Measurements from ENCODE around the gene EFNB2. TPM values are rescaled to one million over a fixed set of nuclear protein-coding genes. Genes with fewer than 3 reads are reported as not detected.

Gene EFNB2
- polyA plus RNA-seq, 1 donor from 2014 or later: 53.1 TPM

DNA sequence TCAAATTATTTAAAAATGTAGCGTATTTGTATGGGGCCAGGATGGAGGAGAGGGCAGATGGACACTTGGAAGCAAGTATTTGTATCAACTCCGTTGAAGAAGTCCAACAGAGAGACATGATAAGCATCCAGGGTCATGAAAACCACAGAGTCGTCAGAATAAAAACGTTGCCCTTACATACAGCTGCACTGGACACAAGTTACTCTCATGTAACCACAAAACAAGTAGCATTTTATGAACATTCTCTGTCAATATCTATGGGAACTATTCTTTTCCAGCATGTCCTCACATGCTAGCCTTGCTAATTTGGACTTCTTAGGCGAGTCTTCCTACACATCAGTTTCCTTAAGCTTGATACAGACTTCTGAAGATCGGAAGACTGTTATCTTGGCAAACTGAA, 35.0 kb downstream of the EFNB2 start:
- H3K27ac ChIP-seq (ENCODE audit: low read length): no peak overlapping the region
- H3K4me2 ChIP-seq (ENCODE audit: low read length): no peak overlapping the region
- no peaks in the 10 kb centered on the region for H3K9me3 ChIP-seq (ENCODE audit: low read length)
- no peak overlapping the region for H3K4me3 ChIP-seq (ENCODE audit: low read length)
- no peak overlapping the region for H3K9ac ChIP-seq (ENCODE audit: low read length)
- H3K27me3 ChIP-seq (ENCODE audit: insufficient read depth, low read depth, low read length): no peaks in the 10 kb centered on the region
- peaks cover 4% of the 10 kb centered on the region for H3K36me3 ChIP-seq (ENCODE audit: insufficient read depth, low read length)
- peaks cover 99% of the 10 kb centered on the region for H3K79me2 ChIP-seq (replicated peaks; ENCODE audit: insufficient read depth, low read length)
- TF ChIP-seq TAF1 (IDR thresholded peaks at IDR 0.05; ENCODE audit: low read depth) (no peak), RAD21 (conservative IDR thresholded peaks at IDR 0.05) (no peak), EP300 (conservative IDR thresholded peaks at IDR 0.05; ENCODE audit: poor library complexity, severe bottlenecking) (no peak), SMC3 (conservative IDR thresholded peaks at IDR 0.05; ENCODE audit: poor library complexity) (no peak), MXI1 (conservative IDR thresholded peaks at IDR 0.05; ENCODE audit: poor library complexity, severe bottlenecking) (no peak), POLR2AphosphoS5 (IDR thresholded peaks at IDR 0.05) (no peak), EZH2 (IDR thresholded peaks at IDR 0.05; ENCODE audit: borderline replicate concordance, insufficient read depth, low read length, poor library complexity, severe bottlenecking) (no peak)
- TF ChIP-seq, protein P1, sequence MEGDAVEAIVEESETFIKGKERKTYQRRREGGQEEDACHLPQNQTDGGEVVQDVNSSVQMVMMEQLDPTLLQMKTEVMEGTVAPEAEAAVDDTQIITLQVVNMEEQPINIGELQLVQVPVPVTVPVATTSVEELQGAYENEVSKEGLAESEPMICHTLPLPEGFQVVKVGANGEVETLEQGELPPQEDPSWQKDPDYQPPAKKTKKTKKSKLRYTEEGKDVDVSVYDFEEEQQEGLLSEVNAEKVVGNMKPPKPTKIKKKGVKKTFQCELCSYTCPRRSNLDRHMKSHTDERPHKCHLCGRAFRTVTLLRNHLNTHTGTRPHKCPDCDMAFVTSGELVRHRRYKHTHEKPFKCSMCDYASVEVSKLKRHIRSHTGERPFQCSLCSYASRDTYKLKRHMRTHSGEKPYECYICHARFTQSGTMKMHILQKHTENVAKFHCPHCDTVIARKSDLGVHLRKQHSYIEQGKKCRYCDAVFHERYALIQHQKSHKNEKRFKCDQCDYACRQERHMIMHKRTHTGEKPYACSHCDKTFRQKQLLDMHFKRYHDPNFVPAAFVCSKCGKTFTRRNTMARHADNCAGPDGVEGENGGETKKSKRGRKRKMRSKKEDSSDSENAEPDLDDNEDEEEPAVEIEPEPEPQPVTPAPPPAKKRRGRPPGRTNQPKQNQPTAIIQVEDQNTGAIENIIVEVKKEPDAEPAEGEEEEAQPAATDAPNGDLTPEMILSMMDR (IDR thresholded peaks at IDR 0.05; ENCODE audit: poor library complexity, severe bottlenecking): no peak
- TF ChIP-seq, protein P2, sequence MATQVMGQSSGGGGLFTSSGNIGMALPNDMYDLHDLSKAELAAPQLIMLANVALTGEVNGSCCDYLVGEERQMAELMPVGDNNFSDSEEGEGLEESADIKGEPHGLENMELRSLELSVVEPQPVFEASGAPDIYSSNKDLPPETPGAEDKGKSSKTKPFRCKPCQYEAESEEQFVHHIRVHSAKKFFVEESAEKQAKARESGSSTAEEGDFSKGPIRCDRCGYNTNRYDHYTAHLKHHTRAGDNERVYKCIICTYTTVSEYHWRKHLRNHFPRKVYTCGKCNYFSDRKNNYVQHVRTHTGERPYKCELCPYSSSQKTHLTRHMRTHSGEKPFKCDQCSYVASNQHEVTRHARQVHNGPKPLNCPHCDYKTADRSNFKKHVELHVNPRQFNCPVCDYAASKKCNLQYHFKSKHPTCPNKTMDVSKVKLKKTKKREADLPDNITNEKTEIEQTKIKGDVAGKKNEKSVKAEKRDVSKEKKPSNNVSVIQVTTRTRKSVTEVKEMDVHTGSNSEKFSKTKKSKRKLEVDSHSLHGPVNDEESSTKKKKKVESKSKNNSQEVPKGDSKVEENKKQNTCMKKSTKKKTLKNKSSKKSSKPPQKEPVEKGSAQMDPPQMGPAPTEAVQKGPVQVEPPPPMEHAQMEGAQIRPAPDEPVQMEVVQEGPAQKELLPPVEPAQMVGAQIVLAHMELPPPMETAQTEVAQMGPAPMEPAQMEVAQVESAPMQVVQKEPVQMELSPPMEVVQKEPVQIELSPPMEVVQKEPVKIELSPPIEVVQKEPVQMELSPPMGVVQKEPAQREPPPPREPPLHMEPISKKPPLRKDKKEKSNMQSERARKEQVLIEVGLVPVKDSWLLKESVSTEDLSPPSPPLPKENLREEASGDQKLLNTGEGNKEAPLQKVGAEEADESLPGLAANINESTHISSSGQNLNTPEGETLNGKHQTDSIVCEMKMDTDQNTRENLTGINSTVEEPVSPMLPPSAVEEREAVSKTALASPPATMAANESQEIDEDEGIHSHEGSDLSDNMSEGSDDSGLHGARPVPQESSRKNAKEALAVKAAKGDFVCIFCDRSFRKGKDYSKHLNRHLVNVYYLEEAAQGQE (IDR thresholded peaks at IDR 0.05; ENCODE audit: borderline replicate concordance): no peak
- H3K9me2 ChIP-seq (ENCODE audit: insufficient read depth, low read length): no peaks in the 10 kb centered on the region
- H3F3A ChIP-seq (ENCODE audit: insufficient read depth, low read length, poor library complexity, severe bottlenecking): no peaks in the 10 kb centered on the region
- peaks cover 6% of the 10 kb centered on the region for H4K20me1 ChIP-seq (ENCODE audit: insufficient read depth)
- no peak overlapping the region for H2AFZ ChIP-seq (ENCODE audit: low read depth, low read length)

DNA sequence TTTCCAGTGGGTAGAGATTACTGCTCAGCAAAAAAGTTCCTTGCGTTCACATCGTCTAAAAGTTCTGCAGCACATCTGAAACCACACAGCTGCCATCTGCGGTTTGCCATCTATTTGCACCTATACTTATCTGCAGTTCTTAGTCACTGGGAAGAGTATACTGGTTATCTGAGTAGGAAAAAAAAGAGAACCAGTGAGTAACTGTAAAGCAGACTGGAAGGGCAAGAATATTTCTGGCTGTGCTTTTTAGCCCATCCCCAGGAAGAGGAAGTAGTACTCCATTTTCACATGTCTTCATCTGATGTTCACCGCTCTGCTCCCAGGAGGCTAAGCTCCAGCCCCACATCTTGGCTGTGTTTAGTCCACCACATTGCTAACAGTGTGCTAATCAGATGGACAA, 35.6 kb downstream of the EFNB2 start:
- no peak overlapping the region for H3K9ac ChIP-seq (ENCODE audit: low read length)
- H3K36me3 ChIP-seq (ENCODE audit: insufficient read depth, low read length): peaks cover 7% of the 10 kb centered on the region
- H3K27ac ChIP-seq (ENCODE audit: low read length): no peak overlapping the region
- peaks cover 6% of the 10 kb centered on the region for H4K20me1 ChIP-seq (ENCODE audit: insufficient read depth)
- TF ChIP-seq RAD21 (conservative IDR thresholded peaks at IDR 0.05) (no peak), MXI1 (conservative IDR thresholded peaks at IDR 0.05; ENCODE audit: poor library complexity, severe bottlenecking) (no peak)
- peaks cover 99% of the 10 kb centered on the region for H3K79me2 ChIP-seq (replicated peaks; ENCODE audit: insufficient read depth, low read length)
- H3K9me2 ChIP-seq (ENCODE audit: insufficient read depth, low read length): no peaks in the 10 kb centered on the region
- no peaks in the 10 kb centered on the region for H3K27me3 ChIP-seq (ENCODE audit: insufficient read depth, low read depth, low read length)
- no peak overlapping the region for H3K4me3 ChIP-seq (ENCODE audit: low read length)
- no peak overlapping the region for H2AFZ ChIP-seq (ENCODE audit: low read depth, low read length)
- peaks cover under 1% of the 10 kb centered on the region for H3F3A ChIP-seq (ENCODE audit: insufficient read depth, low read length, poor library complexity, severe bottlenecking)
- H3K4me2 ChIP-seq (ENCODE audit: low read length): no peak overlapping the region
- no peaks in the 10 kb centered on the region for H3K9me3 ChIP-seq (ENCODE audit: low read length)

DNA sequence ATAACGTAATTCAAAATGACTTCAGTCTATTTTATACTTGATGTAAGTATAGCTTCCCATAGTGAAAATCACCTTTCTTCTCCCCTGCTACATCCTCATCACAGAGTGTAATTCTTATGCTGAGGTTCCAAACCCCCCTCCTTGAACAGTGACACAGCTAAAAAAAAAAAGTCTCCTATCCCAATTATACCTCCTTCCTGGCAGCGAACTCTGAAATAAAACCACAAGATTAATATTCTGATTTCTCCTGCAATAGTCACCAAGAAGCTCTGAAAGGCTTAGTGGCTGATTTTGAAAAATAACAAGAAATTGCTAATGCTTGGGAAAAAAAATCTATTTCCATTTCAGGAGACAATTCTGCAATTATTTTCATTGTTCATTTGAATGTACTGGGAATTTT, 36.3 kb downstream of the EFNB2 start:
- TF ChIP-seq POLR2AphosphoS5 (IDR thresholded peaks at IDR 0.05): no peak
- no peak for TF ChIP-seq TAF1 (IDR thresholded peaks at IDR 0.05; ENCODE audit: low read depth)
- no peak for TF ChIP-seq MXI1 (conservative IDR thresholded peaks at IDR 0.05; ENCODE audit: poor library complexity, severe bottlenecking)
- TF ChIP-seq EP300 (conservative IDR thresholded peaks at IDR 0.05; ENCODE audit: poor library complexity, severe bottlenecking): no peak
- TF ChIP-seq, protein P2 (IDR thresholded peaks at IDR 0.05; ENCODE audit: borderline replicate concordance): no peak
- TF ChIP-seq, protein P1 (IDR thresholded peaks at IDR 0.05; ENCODE audit: poor library complexity, severe bottlenecking): no peak
- TF ChIP-seq RAD21 (conservative IDR thresholded peaks at IDR 0.05): no peak
- TF ChIP-seq EZH2 (IDR thresholded peaks at IDR 0.05; ENCODE audit: borderline replicate concordance, insufficient read depth, low read length, poor library complexity, severe bottlenecking): no peak
- TF ChIP-seq SMC3 (conservative IDR thresholded peaks at IDR 0.05; ENCODE audit: poor library complexity): no peak
- Histone ChIP-seq H3K36me3 (ENCODE audit: insufficient read depth, low read length) (peaks cover 11% of the 10 kb centered on the region), H3F3A (ENCODE audit: insufficient read depth, low read length, poor library complexity, severe bottlenecking) (peaks cover 5% of the 10 kb centered on the region), H2AFZ (ENCODE audit: low read depth, low read length) (no peak overlapping the region), H3K27me3 (ENCODE audit: insufficient read depth, low read depth, low read length) (no peaks in the 10 kb centered on the region), H4K20me1 (ENCODE audit: insufficient read depth) (peaks cover 6% of the 10 kb centered on the region), H3K79me2 (replicated peaks; ENCODE audit: insufficient read depth, low read length) (peaks cover 99% of the 10 kb centered on the region), H3K9ac (ENCODE audit: low read length) (no peak overlapping the region), H3K4me3 (ENCODE audit: low read length) (no peak overlapping the region), H3K27ac (ENCODE audit: low read length) (no peak overlapping the region), H3K9me2 (ENCODE audit: insufficient read depth, low read length) (no peaks in the 10 kb centered on the region), H3K9me3 (ENCODE audit: low read length) (no peaks in the 10 kb centered on the region), H3K4me2 (ENCODE audit: low read length) (no peak overlapping the region)

Measured in neural cell (in vitro differentiated cells).